Lower leg skin (tissue), 4 donors: Measurements from ENCODE around the gene PPP2R3A. TPM values are rescaled to one million over a fixed set of nuclear protein-coding genes. Genes with fewer than 3 reads are reported as not detected.

Experiments used
- DNase-seq, 2 donors: peaks; one replicate each; pipeline ENCODE4 v3.0.0-alpha.2; 2019; ENCODE audit warnings: low spot score in 2 of 2
- H3K4me3 ChIP-seq: fragments of 200-600 bp; sonication (generic); 2 replicates; pipeline ENCODE4 v1.5.1; 2017; ENCODE audit warnings: mild to moderate bottlenecking, low read depth; ENCODE audit not compliant: poor library complexity, severe bottlenecking
- POLR2A ChIP-seq, 2 donors: fragments of 450-650 bp; IDR thresholded peaks; one replicate each; pipeline ENCODE4 v1.6.1; 2016 to 2017; ENCODE audit warnings: antibody characterized with exemption in 2 of 2, mild to moderate bottlenecking in 1 of 2, moderate library complexity in 1 of 2
- WGBS, 2 donors: methylation state at CpG; one replicate each; pipeline ENCODE4 v1.1.5; 2018; 5-methylcytosine and 5-hydroxymethylcytosine counted together
- intact Hi-C: fragments of 100-400 bp; cut with DNase I; formaldehyde crosslinking; loops from one replicate; pipeline ENCODE4 v1.15.0; 2023; ENCODE audit warnings: low total_unique reads
- total RNA-seq, 4 donors: library from RNA; depleted of rRNA; stranded (reverse); fragments of >200 nt; gene quantifications; one replicate each; pipeline ENCODE4 v1.1.0, GENCODE V29; 2016
- TF ChIP-seq, protein P1 (sequence below), 3 donors: fragments of 450-650 bp; IDR thresholded peaks; one replicate each; pipeline ENCODE4 v1.5.1; 2016; ENCODE audit warnings: antibody characterized with exemption in 3 of 3, mild to moderate bottlenecking in 3 of 3, moderate library complexity in 2 of 3

Gene PPP2R3A
- total RNA-seq, 4 donors from 2014 or later = 36.8 to 39.7 (median 38.5) TPM

- DNase-seq = no peak
- intact Hi-C loops = no loop called here
- 44 to 82% methylated on average over 1 of the region's 1 CpG for WGBS, 2 donors
- TF ChIP-seq POLR2A (IDR thresholded peaks at IDR 0.05) = no peak
- TF ChIP-seq, protein P1, sequence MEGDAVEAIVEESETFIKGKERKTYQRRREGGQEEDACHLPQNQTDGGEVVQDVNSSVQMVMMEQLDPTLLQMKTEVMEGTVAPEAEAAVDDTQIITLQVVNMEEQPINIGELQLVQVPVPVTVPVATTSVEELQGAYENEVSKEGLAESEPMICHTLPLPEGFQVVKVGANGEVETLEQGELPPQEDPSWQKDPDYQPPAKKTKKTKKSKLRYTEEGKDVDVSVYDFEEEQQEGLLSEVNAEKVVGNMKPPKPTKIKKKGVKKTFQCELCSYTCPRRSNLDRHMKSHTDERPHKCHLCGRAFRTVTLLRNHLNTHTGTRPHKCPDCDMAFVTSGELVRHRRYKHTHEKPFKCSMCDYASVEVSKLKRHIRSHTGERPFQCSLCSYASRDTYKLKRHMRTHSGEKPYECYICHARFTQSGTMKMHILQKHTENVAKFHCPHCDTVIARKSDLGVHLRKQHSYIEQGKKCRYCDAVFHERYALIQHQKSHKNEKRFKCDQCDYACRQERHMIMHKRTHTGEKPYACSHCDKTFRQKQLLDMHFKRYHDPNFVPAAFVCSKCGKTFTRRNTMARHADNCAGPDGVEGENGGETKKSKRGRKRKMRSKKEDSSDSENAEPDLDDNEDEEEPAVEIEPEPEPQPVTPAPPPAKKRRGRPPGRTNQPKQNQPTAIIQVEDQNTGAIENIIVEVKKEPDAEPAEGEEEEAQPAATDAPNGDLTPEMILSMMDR (IDR thresholded peaks at IDR 0.05) = no peak
- no peak overlapping the region for H3K4me3 ChIP-seq
Measured at GRCh38 chr3:135970506-135971116, 5.1 kb downstream of the PPP2R3A start.

DNA sequence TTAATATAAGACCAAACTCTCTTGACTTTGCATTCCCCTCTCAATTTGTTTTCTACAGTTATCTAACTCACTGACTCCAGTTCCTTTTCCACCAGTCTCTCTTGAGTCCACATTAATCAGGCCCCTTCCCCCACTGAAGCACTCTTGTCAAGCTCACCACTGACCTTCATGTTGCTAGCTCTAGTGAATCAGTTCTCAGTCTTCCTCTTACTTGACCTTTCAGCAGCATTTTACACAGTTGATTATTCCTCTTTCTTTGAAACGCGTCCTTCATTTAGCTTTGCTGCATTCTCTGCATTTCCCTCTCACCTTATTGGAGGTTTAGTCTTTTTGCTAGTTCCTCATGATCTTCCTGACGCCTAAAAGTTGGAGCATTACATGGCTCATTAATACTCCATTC is 8.3 kb downstream of the PPP2R3A start:
- no peak overlapping the region for H3K4me3 ChIP-seq
- TF ChIP-seq, protein P1 (IDR thresholded peaks at IDR 0.05) = no peak
- WGBS, 2 donors = 85 to 87% methylated on average over 3 of the region's 3 CpGs
- intact Hi-C loops = no loop called here
- DNase-seq = no peak

DNA sequence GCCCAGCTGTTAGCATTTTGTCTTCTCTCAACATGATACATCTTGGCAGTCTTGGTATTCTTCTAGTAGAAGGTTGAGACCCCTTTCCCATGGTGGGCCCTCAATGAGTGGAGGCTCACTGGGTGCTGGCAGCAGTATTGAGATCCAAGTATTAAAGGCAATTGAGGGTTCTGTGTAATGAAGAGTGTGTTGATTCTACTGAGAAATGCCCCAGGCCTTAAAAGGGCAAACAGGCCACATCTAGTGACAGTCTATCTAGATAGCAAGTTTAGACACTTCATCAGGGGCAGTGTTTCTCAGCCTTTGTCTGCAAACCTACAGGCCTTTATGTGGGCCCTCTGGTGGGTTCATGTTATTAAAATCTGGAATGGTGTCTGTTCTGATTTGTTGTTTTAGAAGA is 9.5 kb downstream of the PPP2R3A start:
- DNase-seq = no peak
- H3K4me3 ChIP-seq = no peak overlapping the region
- TF ChIP-seq, protein P1 (IDR thresholded peaks at IDR 0.05) = no peak
- no peak for TF ChIP-seq POLR2A (IDR thresholded peaks at IDR 0.05)
- intact Hi-C loops = no loop called here

DNA sequence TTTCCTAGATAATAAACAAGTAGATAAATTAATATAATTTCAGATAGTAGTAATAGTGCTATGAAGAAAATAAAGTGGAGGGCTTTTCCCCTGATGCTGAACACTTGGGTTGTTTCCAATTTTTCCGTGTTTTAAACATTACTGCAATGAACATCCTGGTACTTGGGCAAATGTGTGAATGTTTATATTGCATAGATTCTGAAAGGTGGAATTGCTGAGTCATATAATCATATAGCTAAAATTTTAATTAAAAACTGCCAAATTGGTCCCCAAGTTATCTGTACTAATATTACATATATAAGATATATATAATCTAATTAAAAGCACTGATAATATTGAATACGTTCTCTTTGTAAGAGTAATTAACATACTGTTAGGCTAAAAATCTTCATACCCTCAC is 10.0 kb downstream of the PPP2R3A start:
- WGBS, 2 donors = 61 to 72% methylated on average over 2 of the region's 2 CpGs
- no peak for DNase-seq
- H3K4me3 ChIP-seq = no peak overlapping the region
- intact Hi-C loops = no loop called here
- TF ChIP-seq POLR2A (IDR thresholded peaks at IDR 0.05) = no peak
- TF ChIP-seq, protein P1 (IDR thresholded peaks at IDR 0.05) = no peak

- WGBS, 2 donors = 87 to 90% methylated on average over 2 of the region's 2 CpGs
- no peak for DNase-seq
- no peak overlapping the region for H3K4me3 ChIP-seq
- TF ChIP-seq POLR2A (IDR thresholded peaks at IDR 0.05) = no peak
- TF ChIP-seq, protein P1 (IDR thresholded peaks at IDR 0.05) = no peak
- intact Hi-C loops = no loop called here
Measured at GRCh38 chr3:135980343-135980742, 14.8 kb downstream of the PPP2R3A start.
